G401.6 (cell line): ENCODE data around the gene MAP3K2.

Experiments used
- FAIRE-seq: peaks from 2 replicates; lab custom pipeline; 2012; peaks lifted over from hg19 to GRCh38; lab: Jason Lieb, UNC

The MAP3K2 gene

DNA sequence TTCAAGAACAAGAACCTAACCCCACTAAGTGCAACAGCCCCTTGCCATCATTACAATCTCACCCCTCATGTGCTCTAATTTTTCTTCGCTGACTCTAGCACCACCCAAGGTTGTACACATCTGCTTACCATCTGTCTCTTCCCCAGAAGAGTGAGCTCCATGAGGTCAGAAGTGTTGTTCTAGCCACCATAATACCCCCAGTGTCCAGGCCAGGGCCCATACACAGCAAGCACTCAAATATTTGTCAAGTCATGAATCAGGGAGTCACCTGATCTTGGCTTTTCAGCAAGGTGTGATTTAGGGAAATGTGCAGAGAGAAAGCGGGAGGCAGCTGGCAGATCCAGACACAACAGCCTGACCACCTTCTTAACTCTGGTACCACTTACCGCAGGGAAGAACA, 99.5 kb downstream of the MAP3K2 start:
- FAIRE-seq: no peak

DNA sequence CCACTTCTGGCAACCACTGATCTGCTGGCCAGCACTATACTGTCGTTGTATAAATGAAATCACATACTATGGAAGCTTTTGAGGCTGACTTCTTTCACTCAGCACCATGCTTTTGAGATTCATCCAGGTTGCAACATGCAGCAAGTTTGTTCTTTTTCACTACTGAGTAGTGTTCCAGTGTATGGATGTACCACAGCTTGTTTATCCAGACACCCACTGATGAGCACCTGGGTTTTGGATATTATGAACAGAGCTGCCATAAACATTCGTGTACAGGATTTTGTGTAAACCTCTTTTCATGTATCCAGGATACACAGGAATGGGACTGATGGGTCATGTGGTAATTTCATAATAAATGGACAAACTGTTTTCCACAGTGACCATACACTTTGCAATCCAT, 104.5 kb downstream of the MAP3K2 start:
- no peak for FAIRE-seq

DNA sequence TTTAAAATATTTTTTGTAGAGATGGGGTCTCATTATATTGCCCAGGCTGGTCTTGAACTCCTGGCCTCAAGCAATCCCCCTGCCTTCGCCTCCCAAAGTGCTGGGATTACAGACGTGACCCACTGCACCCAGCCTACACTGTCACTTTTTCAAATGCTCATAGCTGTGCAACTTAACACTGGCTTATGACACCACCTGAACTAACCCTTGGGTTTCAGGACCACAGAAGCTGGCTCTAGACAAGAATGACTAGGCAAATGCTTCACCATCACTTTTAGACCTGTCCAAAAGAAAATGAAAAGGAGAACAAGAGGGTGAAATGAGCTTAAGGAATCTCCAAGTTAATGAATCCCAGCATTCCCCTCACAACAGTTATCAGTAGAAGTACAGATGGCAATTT, 107.1 kb downstream of the MAP3K2 start:
- FAIRE-seq: no peak

DNA sequence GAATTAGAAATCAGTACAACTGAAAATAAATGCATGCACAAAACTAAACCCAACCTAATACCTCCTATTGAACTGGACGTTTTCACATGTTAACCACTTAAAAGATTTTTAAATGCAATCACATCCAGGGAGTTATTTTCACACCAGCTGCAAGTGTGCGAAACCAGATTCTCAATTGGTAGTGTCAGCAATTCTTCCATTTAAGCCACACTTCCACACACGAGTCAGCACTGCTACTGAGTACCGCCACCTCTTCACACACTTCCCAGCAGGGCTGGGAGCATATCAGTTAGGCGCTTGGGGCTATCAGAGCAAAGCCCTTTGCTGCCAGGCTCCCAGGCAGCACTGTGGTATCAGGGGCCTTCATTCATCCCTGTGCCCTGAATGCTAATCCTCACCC, 108.0 kb downstream of the MAP3K2 start:
- no peak for FAIRE-seq

DNA sequence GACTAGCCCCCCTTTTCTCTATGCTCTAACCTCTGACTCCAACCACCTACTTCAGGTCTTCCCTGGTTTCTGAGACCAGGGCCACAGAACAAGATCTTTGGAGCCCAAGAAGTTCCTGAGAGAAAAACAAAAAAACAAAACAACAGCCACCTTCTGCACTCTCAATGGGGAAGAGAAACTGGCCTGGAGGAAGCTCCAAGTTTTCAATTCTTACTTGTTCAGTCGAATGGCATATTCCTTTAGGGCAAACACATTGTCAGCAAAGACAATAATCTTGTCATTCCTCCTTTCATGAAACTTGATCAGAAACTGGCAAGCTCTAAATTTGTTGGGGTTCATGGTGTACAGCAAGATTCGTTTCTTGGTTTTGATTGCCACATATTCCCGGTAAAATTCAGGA, 108.8 kb downstream of the MAP3K2 start:
- no peak for FAIRE-seq

DNA sequence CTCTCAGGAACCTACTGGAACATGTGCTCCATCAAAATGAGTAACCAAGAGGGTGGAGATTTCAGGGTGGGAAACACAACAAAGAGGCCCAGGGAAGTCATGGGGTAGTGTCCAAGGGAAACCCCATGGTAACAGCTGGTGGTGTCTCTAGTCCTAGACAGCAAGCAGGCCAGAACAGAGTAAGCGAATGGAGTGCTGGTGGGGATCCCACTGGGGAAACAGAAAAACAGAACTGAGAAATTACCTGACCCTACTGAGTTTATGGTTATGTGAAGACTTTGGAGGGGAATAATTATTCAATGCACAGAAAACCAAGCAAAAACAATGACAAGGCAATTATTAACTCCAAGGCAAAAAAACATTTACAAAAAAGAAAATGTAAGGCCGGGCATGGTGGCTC, 110.7 kb downstream of the MAP3K2 start:
- no peak for FAIRE-seq

DNA sequence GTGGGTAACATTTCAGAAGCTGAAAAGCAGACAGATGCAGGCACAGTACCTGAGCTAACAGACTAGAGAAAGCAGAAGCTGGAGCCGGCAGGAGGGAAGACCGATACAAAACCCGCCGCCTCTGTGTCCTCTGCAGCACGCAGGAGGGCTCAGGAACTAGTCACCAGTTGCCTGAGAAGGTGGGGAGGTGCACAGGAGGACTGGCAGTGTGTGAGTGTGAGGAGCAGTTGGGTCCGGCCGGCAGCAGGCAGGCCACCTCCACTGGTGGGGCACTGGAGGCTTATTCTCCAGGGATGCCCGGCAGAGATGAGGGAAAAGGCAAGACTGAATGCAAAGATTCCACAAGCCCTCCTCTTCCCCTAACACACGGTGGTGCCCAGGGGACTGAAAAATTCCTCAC, 112.0 kb downstream of the MAP3K2 start:
- FAIRE-seq: no peak

DNA sequence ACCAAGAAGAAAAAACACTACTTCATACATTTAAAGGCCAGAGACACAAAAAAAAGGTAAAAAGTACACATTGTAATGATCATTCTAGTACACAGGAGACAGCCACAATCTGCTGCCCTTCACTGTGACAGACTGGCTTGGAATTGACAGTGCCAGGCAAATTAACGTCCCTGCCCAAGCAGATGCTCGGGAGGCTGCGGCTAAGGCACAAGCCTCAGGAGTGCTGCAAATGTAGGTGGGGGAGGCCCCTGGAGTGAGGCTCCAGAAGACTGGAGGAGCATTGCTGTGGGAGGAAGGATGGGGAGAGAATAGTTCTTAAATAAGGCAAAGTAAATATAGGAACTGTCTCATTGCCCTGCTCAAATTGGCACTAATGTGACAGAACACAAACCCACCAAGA, 112.4 kb downstream of the MAP3K2 start:
- no peak for FAIRE-seq

DNA sequence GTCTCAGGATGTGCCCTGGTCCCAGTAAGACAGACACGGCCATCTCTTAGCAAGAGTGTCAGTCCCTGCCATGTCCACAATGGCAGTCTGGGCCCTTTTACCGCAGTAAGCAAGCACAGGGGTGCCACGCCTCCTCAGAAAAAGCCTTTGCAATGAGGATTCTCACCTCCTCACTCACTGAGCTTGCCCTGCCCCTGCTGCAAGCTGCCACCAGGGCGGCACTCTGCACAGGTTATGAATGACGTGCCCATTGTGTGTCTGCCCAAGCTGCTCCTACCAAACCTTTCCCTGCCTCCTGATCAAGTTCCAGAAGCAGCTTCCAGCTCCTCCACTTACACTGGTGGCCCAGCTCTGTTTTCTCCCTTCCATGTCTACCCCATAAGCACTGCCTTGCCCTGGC, 117.1 kb downstream of the MAP3K2 start:
- FAIRE-seq: no peak

DNA sequence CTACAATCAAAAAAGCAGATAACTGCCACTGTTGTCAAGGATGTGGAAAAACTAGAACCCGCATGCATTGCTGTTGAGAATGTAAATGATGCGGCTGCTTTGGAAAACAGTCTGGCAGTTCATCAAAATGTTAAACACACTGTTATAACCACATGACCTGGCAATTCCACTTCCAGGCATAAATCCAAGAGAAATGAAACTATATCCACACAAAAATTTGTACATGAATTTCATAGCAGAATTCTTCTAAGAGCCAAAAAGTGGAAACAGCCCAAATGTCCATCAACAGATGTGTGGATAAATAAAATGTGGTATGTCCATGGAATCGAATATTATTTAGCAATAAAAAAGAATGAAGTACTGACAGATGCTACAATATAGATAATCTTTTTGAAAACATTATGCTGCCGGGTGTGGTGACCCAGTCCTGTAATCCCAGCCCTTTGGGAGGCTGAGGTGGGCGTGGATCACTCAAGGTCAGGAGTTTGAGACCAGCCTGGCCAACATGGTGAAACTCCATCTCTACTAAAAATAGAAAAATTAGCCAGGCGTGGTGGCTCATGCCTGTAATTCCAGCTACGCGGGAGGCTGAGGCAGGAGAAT, 125.9 kb downstream of the MAP3K2 start:
- no peak for FAIRE-seq

DNA sequence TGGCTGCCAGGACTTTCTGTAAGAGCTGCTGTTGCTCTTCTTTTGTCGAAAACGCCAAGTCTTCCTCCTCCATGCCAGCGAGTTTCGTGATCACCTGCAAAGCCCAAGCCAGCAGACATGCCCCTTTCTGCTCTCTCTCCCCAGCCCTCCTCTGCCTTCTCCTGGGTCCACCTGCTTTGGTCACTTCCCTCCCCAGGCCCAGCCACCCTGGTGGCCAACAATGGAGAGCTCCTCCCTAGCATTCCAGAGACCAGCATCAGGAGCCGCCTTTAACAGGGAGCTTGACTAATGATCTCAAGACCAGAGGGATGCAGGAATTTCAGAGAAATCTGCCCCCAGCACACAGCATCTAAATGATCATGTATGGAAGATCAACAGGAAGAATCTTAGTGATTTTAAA, 128.4 kb downstream of the MAP3K2 start:
- no peak for FAIRE-seq

DNA sequence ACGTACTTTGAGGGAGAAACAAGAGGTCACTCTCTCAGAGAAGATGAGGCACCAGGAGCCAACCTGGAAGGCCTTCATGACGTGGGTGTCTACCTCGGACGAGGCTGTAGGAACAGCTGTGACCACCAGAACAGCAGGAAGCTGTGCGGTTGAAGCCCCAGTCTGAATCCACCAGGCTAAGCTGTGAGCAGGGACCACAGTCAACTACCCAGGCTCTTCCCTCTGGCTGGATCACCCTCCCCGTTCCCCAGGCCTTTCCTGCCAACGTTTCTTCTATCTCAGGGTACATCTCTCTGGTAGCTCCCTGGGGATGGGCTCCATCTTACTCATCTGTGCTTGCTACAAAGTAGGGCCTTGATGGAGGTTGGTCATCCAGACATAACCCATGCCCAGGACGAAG, 130.9 kb downstream of the MAP3K2 start:
- no peak for FAIRE-seq

DNA sequence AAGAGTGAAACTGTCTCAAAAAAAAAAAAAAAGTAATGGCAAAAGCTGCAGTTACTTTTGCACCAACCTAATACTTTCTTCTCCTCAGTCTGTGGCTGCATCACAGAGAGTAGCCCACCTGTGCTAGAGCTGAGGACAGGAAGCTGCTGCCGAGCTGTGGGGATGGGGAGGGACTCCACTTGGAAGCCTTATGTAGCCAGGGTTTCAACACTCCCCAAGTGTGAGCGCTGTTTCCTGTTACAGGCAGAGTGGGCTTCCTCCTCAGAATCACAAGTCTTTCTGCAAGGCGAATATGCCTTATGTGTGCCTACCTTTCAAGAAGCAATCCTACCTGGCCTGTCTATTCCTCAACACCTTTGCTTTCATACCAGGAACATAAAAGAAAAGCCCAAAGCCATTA, 131.4 kb downstream of the MAP3K2 start:
- no peak for FAIRE-seq

DNA sequence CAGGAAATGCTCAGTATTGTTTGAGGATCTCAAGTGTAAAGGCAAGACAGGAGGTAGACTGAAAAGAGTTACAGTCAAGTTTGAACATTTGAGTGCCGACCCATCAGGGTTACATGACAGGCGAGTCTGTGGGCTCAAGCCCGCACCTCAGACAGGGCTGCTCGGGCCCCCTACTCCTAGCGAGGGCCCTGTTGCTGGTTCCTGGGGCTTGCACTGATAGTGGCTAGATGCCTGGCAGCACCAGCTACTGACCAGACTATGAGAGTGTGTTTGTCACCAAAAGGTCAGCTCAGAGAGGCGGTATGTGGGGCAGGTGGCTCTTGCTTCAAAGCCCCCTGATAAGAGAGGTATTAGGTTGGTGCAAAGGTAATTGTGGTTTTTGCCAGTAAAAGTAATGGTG, 132.1 kb downstream of the MAP3K2 start:
- no peak for FAIRE-seq

DNA sequence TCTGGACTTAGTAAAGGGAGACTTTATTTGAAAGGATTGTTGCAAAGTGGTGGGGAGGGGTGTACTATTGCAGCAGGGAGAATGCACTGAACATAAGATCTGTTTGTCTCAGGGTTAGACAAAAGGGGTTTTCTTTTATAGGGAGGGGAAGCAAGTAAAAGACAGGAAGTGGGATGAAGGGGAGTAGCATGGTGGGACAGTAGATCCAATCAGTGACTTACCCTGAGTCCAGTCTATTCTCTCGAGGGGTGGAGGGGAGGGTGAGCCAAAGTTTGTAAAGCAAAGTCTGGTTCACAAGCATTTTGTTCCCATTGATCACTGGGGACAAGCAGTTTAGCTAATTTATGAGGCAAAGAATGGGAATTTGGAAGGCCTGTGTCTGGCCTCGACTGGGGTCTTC, 132.6 kb downstream of the MAP3K2 start:
- FAIRE-seq: no peak

DNA sequence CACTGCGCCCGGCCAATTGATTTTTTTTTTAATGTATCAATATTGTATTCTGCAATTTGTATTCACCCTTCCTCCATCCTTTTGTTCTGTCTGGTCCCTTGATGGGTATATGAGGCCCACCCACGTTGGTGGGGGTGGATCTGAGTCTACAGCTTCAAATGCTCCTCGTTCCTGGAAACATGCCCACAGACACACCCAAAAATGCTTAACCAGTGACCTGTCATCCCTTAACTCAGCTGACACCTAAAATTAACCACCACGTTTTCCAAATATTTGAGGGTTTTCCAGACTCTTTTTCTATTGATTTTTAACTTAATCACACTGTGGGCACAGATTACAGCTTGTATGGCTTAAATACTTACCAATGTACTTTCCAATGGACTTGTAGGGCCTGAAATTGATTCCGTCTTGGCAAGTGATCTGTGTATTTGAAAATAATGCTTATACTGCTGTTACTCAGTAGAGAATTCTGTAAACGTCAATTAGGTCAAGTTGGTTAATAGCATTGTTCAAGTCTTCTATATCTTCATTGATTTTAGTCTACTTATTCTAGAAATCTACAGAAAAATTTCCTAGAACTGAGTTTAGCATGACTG, 133.3 kb downstream of the MAP3K2 start:
- FAIRE-seq: no peak
